ENCODE measurements around the gene FAM170B.

DNA sequence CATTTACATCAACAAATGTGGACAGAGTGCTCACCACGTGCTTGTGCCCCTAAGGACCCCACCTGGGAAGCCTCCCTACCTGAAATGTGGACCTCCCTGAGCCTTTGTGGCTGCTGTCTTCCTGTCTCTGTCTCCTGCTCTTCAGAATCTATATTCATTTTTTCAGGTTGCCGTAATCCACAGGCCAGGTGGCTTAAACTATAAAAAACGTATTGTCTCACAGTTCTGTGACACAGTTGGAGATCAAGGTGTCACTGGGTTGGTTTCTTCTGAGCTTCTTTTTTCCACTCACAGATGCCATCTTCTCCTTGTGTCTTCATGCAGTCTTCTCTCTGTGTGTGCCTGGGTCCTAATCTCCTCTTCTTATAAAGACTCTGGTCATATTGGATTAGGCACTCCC lies 12.9 kb downstream of the FAM170B start:
- no peak for TF ChIP-seq SIN3A (IDR thresholded peaks at IDR 0.05; ENCODE audit: borderline replicate concordance, low read depth, low read length)
- TF ChIP-seq, protein P1, sequence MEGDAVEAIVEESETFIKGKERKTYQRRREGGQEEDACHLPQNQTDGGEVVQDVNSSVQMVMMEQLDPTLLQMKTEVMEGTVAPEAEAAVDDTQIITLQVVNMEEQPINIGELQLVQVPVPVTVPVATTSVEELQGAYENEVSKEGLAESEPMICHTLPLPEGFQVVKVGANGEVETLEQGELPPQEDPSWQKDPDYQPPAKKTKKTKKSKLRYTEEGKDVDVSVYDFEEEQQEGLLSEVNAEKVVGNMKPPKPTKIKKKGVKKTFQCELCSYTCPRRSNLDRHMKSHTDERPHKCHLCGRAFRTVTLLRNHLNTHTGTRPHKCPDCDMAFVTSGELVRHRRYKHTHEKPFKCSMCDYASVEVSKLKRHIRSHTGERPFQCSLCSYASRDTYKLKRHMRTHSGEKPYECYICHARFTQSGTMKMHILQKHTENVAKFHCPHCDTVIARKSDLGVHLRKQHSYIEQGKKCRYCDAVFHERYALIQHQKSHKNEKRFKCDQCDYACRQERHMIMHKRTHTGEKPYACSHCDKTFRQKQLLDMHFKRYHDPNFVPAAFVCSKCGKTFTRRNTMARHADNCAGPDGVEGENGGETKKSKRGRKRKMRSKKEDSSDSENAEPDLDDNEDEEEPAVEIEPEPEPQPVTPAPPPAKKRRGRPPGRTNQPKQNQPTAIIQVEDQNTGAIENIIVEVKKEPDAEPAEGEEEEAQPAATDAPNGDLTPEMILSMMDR (IDR thresholded peaks at IDR 0.05), result no peak
- TF ChIP-seq RAD21 (IDR thresholded peaks at IDR 0.05; ENCODE audit: low read length), result no peak
- TF ChIP-seq EP300 (IDR thresholded peaks at IDR 0.05; ENCODE audit: borderline replicate concordance in 1 of 2, low read depth in 1 of 2, low read length in 1 of 2), result no peak
- no peak for TF ChIP-seq MXI1 (IDR thresholded peaks at IDR 0.05; ENCODE audit: low read depth, low read length)
- no peak for TF ChIP-seq POLR2AphosphoS5 (IDR thresholded peaks at IDR 0.05; ENCODE audit: low read depth, low read length)
- TF ChIP-seq, protein P2, sequence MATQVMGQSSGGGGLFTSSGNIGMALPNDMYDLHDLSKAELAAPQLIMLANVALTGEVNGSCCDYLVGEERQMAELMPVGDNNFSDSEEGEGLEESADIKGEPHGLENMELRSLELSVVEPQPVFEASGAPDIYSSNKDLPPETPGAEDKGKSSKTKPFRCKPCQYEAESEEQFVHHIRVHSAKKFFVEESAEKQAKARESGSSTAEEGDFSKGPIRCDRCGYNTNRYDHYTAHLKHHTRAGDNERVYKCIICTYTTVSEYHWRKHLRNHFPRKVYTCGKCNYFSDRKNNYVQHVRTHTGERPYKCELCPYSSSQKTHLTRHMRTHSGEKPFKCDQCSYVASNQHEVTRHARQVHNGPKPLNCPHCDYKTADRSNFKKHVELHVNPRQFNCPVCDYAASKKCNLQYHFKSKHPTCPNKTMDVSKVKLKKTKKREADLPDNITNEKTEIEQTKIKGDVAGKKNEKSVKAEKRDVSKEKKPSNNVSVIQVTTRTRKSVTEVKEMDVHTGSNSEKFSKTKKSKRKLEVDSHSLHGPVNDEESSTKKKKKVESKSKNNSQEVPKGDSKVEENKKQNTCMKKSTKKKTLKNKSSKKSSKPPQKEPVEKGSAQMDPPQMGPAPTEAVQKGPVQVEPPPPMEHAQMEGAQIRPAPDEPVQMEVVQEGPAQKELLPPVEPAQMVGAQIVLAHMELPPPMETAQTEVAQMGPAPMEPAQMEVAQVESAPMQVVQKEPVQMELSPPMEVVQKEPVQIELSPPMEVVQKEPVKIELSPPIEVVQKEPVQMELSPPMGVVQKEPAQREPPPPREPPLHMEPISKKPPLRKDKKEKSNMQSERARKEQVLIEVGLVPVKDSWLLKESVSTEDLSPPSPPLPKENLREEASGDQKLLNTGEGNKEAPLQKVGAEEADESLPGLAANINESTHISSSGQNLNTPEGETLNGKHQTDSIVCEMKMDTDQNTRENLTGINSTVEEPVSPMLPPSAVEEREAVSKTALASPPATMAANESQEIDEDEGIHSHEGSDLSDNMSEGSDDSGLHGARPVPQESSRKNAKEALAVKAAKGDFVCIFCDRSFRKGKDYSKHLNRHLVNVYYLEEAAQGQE (IDR thresholded peaks at IDR 0.05; ENCODE audit: low read depth, low read length), result no peak

All from SK-N-SH (cell line).